K562 (cell line): Measurements from ENCODE around the gene ATXN7L2. TPM values are rescaled to one million over a fixed set of nuclear protein-coding genes. Genes with fewer than 3 reads are reported as not detected.

Experiments used
- ATAC-seq: fragments of 200-7000 bp; cut with Tn5 transposase; 3 replicates; pipeline ENCODE4 v1.9.1; 2020; ENCODE audit warnings: moderate library complexity
- BruUV-seq: library from RNA; stranded (reverse); fragments of 400-500 nt; replicated peaks from 2 replicates; lab custom pipeline; 2021; lab: Mats Ljungman, UMichigan
- CTCF ChIA-PET: fragments of 300-600 bp; formaldehyde crosslinking; extraction: SDS; loops from one replicate; lab custom pipeline; 2021; ENCODE audit warnings: low intra/inter-chr PET ratio; lab: Yijun Ruan, JAX
- POLR2A ChIA-PET: fragments of 300-600, 350-650 bp; sonication (Branson Sonifier 250); formaldehyde crosslinking; extraction: SDS; loops from one replicate; lab custom pipeline; 2021; ENCODE audit warnings: antibody characterized with exemption, inconsistent platforms; lab: Yijun Ruan, JAX
- DNase-seq, 4 experiments: peaks; one replicate each; pipeline versions ENCODE4 v3.0.0 to v3.0.0-alpha.2; 2011 to 2018; ENCODE audit warnings: low spot score in 3 of 4, mixed read lengths in 3 of 4; ENCODE audit errors: extremely low read depth in 1 of 4
- FAIRE-seq: peaks from 2 replicates; lab custom pipeline; 2011; peaks lifted over from hg19 to GRCh38; lab: Jason Lieb, UNC
- H2AFZ ChIP-seq: 2 replicates; pipeline ENCODE4 v1.6.0; 2011; ENCODE audit warnings: low read depth, low read length, control low read depth, inconsistent platforms
- H3K27ac ChIP-seq: fragments of 200-600 bp; 3 replicates; pipeline ENCODE4 v1.8.0; 2011; ENCODE audit warnings: low read depth, mild to moderate bottlenecking, control low read depth, inconsistent platforms, low read length, moderate library complexity, mixed read lengths; ENCODE audit errors: extremely low read depth
- H3K27me3 ChIP-seq, 2 experiments: fragments of 300-600 bp in 1 of 2; 2 replicates in 1 of 2; 3 replicates in 1 of 2; pipeline versions ENCODE4 v1.6.0 to v1.8.0; 2011; ENCODE audit warnings: inconsistent platforms in 2 of 2, low read length in 2 of 2, mild to moderate bottlenecking in 1 of 2, mixed read lengths in 1 of 2, moderate library complexity in 1 of 2; ENCODE audit not compliant: control insufficient read depth in 2 of 2, insufficient read depth in 2 of 2
- H3K36me3 ChIP-seq: fragments of 300-600 bp; 3 replicates; pipeline ENCODE4 v1.8.0; 2011; ENCODE audit warnings: mild to moderate bottlenecking, low read length, inconsistent platforms; ENCODE audit not compliant: control insufficient read depth, insufficient read depth
- H3K4me1 ChIP-seq, 2 experiments: fragments of 200-600 bp in 1 of 2; replicated peaks in 1 of 2; 2 replicates in 1 of 2; 3 replicates in 1 of 2; pipeline versions ENCODE4 v1.5.1 to v1.8.0; 2011; ENCODE audit warnings: inconsistent platforms in 2 of 2, low read length in 2 of 2, mild to moderate bottlenecking in 1 of 2, mixed read lengths in 1 of 2, moderate library complexity in 1 of 2; ENCODE audit not compliant: control insufficient read depth in 2 of 2, insufficient read depth in 2 of 2
- H3K4me2 ChIP-seq: 2 replicates; pipeline ENCODE4 v1.6.1; 2011; ENCODE audit warnings: low read length, control low read depth, inconsistent platforms, mixed read lengths; ENCODE audit not compliant: insufficient read depth
- H3K4me3 ChIP-seq: fragments of 200-600 bp; sonication (generic), shearing (Covaris generic); 2 replicates; pipeline ENCODE4 v1.5.1; 2016; ENCODE audit warnings: control low read depth, inconsistent platforms
- H3K79me2 ChIP-seq: fragments of 200-600 bp; 3 replicates; pipeline ENCODE4 v1.8.0; 2011; ENCODE audit warnings: low read length, inconsistent platforms; ENCODE audit not compliant: control insufficient read depth, insufficient read depth
- H3K9ac ChIP-seq, 2 experiments: 2 replicates each; pipeline versions ENCODE4 v1.6.0 to v1.6.1; 2011; ENCODE audit warnings: low read depth in 2 of 2, low read length in 2 of 2, control low read depth in 1 of 2, inconsistent platforms in 1 of 2, mild to moderate bottlenecking in 1 of 2, mixed read lengths in 1 of 2; ENCODE audit not compliant: insufficient read depth in 1 of 2
- H3K9me1 ChIP-seq: one replicate; pipeline ENCODE4 v1.6.0; 2011; ENCODE audit warnings: inconsistent platforms, mild to moderate bottlenecking, low read length, moderate library complexity; ENCODE audit not compliant: control insufficient read depth, insufficient read depth
- H3K9me3 ChIP-seq: replicated peaks from 2 replicates; pipeline ENCODE4 v1.5.1; 2011; ENCODE audit warnings: low read depth, low read length, inconsistent platforms; ENCODE audit not compliant: control insufficient read depth, insufficient read depth
- H4K20me1 ChIP-seq: replicated peaks from 2 replicates; pipeline ENCODE4 v1.6.1; 2011; ENCODE audit warnings: low read length, inconsistent platforms, mixed read lengths; ENCODE audit not compliant: control insufficient read depth, insufficient read depth
- NR3C1 ChIP-seq: sonication (generic); formaldehyde crosslinking; IDR thresholded peaks from 2 replicates; pipeline ENCODE4 v1.8.1; 2022; ENCODE audit warnings: missing genetic modification reagents
- ZNF766 ChIP-seq: fragments of 200-800 bp; sonication (Bioruptor generic); conservative IDR thresholded peaks from 2 replicates; pipeline ENCODE4 v1.6.1; 2016; ENCODE audit warnings: missing genetic modification characterization, missing compliant biosample characterization
- WGBS: fragments of 100-300 bp; shearing (Covaris generic); methylation state at CpG from one replicate; pipeline ENCODE4 v1.1.6; 2016; ENCODE audit warnings: low coverage, mixed read lengths; ENCODE audit not compliant: insufficient coverage; ENCODE audit errors: missing lambda C conversion rate; 5-methylcytosine and 5-hydroxymethylcytosine counted together
- in situ Hi-C: fragments of 300-500 bp; cut with MboI; formaldehyde crosslinking; loops from 4 replicates; pipeline ENCODE4 v1.15.0; 2018; ENCODE audit warnings: inconsistent platforms, mixed read lengths
- intact Hi-C: fragments of 100-400 bp; cut with micrococcal nuclease; formaldehyde crosslinking; loops from 2 replicates; pipeline ENCODE4 v1.14.2; 2022
- polyA plus RNA-seq, 8 experiments: library from polyadenylated mRNA; depleted of rRNA in 4 of 8; stranded (reverse) in 5 of 8; unstranded in 3 of 8; fragments of >200 nt; fragmentation: Nextera tagmentation in 2 of 8; fragmentation: Illumina TruSeq in 1 of 8; extraction: Ambion mirVana in 2 of 8; extraction: Trizol in 1 of 8; gene quantifications; 2 replicates each; pipeline versions ENCODE4 v1.2.1 to v1.2.3, GENCODE V29; 2011 to 2014; ENCODE audit warnings: inconsistent platforms in 1 of 8, missing spikeins in 1 of 8
- total RNA-seq, 7 experiments: library from RNA; depleted of rRNA in 6 of 7; stranded (reverse); fragments of >200 nt in 6 of 7; fragmentation: Illumina TruSeq in 2 of 7; extraction: Trizol in 2 of 7; gene quantifications; 2 replicates each; pipeline versions ENCODE4 v1.2.1 to v1.2.3, GENCODE V29; 2011 to 2021; ENCODE audit warnings: low replicate concordance in 1 of 7
- TF ChIP-seq, protein P1 (sequence below): fragments of 250-450 bp; sonication (Bioruptor Pico); IDR thresholded peaks from 2 replicates; pipeline ENCODE4 v1.4.0; 2020; ENCODE audit warnings: mild to moderate bottlenecking, moderate library complexity

The ATXN7L2 gene
- total and polyA plus RNA-seq, 9 of the 15 experiments (the other 6 are each of a cell fraction or from before 2014, with no cell fraction given), result 0.21 to 10.4 (median 5.8) TPM

DNA sequence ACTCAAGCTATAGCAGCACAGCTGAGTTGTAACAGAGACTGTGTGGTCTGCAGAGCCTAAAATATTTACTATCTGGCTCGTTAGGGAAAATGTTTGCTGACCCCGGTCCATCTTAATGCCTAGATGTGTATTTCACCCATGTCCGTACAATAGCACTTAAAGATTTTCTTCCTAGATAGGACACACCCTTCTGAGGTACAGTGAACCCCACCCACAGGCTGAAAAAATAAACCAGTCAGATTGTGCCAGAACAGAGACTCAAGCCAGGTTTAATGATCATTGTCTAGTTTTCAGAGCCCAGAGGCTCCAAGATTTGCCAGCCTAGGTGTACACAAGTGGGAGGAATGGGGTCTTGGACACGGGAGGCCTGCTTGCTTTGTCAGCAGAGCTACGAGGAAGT, 20.2 kb downstream of the ATXN7L2 start:
- Histone ChIP-seq H3K79me2 (no peaks in the 10 kb centered on the region), H3K27me3 (peaks cover 10 to 25% of the 10 kb centered on the region in 2 experiments; a peak in 4 of 5 replicates), H4K20me1 (peaks cover 8% of the 10 kb centered on the region; the same call in 1 of the 2 replicates), H3K4me1 (peaks cover 14 to 31% of the 10 kb centered on the region in 2 experiments), H3K4me3 (no peak overlapping the region), H3K4me2 (no peak overlapping the region), H3K9me1 (no peaks in the 10 kb centered on the region), H3K9ac (no peak overlapping the region), H3K36me3 (peaks cover 8% of the 10 kb centered on the region; the same call in 1 of the 3 replicates), H3K27ac (no peak overlapping the region), H2AFZ (no peak overlapping the region), H3K9me3 (no peaks in the 10 kb centered on the region)
- FAIRE-seq (no peak), DNase-seq (no peak), ATAC-seq (no peak)
- TF ChIP-seq ZNF766, result no peak
- TF ChIP-seq, protein P1, sequence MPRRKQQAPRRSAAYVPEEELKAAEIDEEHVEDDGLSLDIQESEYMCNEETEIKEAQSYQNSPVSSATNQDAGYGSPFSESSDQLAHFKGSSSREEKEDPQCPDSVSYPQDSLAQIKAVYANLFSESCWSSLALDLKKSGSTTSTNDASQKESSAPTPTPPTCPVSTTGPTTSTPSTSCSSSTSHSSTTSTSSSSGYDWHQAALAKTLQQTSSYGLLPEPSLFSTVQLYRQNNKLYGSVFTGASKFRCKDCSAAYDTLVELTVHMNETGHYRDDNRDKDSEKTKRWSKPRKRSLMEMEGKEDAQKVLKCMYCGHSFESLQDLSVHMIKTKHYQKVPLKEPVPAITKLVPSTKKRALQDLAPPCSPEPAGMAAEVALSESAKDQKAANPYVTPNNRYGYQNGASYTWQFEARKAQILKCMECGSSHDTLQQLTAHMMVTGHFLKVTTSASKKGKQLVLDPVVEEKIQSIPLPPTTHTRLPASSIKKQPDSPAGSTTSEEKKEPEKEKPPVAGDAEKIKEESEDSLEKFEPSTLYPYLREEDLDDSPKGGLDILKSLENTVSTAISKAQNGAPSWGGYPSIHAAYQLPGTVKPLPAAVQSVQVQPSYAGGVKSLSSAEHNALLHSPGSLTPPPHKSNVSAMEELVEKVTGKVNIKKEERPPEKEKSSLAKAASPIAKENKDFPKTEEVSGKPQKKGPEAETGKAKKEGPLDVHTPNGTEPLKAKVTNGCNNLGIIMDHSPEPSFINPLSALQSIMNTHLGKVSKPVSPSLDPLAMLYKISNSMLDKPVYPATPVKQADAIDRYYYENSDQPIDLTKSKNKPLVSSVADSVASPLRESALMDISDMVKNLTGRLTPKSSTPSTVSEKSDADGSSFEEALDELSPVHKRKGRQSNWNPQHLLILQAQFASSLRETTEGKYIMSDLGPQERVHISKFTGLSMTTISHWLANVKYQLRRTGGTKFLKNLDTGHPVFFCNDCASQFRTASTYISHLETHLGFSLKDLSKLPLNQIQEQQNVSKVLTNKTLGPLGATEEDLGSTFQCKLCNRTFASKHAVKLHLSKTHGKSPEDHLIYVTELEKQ, result no peak
- no peak for TF ChIP-seq NR3C1 (CRISPR knock-in tag)
- intact Hi-C loops (no loop called here), in situ Hi-C loops (no loop called here)
- 22% methylated on average over 5 of the region's 5 CpGs for WGBS
- CTCF ChIA-PET, result no interaction called here
- no TSS peak for BruUV-seq
- POLR2A ChIA-PET, result interaction anchor here (0.7 to 5.0 kb wide), 4 partner anchors 10 to 73 kb away, joined by 3 to 24 read pairs (median 4); partner anchors contain the start of gene CYB561D1
